Neural progenitor cell (in vitro differentiated cells): Measurements from ENCODE around the gene TLR5.

Experiments used
- EZH2 ChIP-seq: fragments of 200-600 bp; sonication (generic); IDR thresholded peaks from 2 replicates; pipeline ENCODE4 v1.6.1; 2017; ENCODE audit warnings: antibody characterized with exemption, mild to moderate bottlenecking, moderate library complexity
- EZH2phosphoT487 ChIP-seq: fragments of 200-600 bp; sonication (generic); IDR thresholded peaks from 2 replicates; pipeline ENCODE4 v1.6.1; 2017; ENCODE audit warnings: antibody characterized with exemption
- TF ChIP-seq, protein P1 (sequence below): fragments of 200-600 bp; sonication (generic); IDR thresholded peaks from 2 replicates; pipeline ENCODE4 v1.5.1; 2017; ENCODE audit warnings: antibody characterized with exemption, mild to moderate bottlenecking

DNA sequence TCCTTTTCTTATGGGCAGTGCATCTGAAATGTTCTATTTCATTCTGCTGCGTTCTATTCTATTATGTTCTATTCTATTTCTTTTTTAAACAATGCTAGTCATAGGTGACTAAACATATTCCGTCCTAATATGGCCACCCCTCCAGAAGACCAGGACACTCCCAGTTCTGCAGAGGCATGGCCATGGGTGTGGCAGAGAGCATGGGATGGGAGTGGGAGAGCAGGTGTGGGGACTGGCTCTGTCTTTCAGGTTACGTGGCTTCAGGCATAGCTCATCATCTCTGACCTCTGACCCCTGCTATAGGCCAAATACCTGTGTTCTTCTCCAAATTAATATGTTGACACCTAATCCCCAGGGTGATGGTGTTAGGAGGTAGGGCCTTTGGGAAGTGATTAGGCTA, 33.4 kb upstream of the TLR5 start:
- TF ChIP-seq, protein P1, sequence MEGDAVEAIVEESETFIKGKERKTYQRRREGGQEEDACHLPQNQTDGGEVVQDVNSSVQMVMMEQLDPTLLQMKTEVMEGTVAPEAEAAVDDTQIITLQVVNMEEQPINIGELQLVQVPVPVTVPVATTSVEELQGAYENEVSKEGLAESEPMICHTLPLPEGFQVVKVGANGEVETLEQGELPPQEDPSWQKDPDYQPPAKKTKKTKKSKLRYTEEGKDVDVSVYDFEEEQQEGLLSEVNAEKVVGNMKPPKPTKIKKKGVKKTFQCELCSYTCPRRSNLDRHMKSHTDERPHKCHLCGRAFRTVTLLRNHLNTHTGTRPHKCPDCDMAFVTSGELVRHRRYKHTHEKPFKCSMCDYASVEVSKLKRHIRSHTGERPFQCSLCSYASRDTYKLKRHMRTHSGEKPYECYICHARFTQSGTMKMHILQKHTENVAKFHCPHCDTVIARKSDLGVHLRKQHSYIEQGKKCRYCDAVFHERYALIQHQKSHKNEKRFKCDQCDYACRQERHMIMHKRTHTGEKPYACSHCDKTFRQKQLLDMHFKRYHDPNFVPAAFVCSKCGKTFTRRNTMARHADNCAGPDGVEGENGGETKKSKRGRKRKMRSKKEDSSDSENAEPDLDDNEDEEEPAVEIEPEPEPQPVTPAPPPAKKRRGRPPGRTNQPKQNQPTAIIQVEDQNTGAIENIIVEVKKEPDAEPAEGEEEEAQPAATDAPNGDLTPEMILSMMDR: no peak
- no peak for TF ChIP-seq EZH2
- no peak for TF ChIP-seq EZH2phosphoT487
